LNCAP (cell line): Measurements from ENCODE around the gene SLC2A4.

Experiments
- TF ChIP-seq, protein P1 (sequence below): fragments of 450-650 bp; IDR thresholded peaks from 2 replicates; pipeline ENCODE4 v1.5.1; 2017; ENCODE audit warnings: mild to moderate bottlenecking

The SLC2A4 gene

DNA sequence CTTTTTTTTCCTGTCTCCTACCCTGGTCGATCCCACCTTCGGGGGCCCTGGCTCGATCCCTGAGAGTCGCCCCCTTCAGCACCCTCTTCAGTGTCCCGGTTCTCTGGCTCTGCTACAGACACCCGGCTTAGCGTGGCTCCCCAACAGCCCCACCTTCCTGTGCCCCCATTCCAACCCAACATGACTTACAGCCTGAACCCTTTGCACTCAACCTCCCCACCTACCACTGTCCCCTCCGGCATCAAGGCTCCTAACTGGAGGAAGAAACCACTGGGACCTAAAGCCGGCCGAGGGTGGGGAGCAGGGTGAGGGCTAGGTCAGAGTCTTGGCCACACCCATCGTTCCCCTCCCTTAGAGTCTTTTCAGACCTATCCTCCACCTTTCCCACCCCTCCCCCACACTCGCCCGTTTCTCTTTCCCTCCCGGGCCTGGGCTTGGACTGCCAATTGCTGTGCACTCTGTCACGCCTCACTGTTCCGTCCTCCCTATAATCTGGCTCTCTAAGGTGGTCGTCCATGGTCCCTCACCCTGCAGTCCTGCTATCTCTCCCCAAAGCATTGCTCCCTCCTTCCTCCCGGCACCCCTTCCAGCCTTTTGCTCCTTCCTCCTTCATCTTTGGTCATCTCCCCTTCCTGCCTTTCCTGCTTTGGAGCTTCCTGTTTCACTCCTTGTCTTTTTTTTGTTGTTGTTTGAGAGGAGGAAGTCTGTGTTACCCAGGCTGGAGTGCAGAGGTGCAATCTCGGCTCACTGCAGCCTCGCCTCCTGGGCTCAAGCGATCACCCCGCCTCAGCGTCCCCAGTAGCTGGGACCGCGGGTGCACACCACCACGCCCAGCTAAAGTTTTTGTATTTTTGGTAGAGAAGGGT, 18.4 kb upstream of the SLC2A4 start:
- TF ChIP-seq, protein P1, sequence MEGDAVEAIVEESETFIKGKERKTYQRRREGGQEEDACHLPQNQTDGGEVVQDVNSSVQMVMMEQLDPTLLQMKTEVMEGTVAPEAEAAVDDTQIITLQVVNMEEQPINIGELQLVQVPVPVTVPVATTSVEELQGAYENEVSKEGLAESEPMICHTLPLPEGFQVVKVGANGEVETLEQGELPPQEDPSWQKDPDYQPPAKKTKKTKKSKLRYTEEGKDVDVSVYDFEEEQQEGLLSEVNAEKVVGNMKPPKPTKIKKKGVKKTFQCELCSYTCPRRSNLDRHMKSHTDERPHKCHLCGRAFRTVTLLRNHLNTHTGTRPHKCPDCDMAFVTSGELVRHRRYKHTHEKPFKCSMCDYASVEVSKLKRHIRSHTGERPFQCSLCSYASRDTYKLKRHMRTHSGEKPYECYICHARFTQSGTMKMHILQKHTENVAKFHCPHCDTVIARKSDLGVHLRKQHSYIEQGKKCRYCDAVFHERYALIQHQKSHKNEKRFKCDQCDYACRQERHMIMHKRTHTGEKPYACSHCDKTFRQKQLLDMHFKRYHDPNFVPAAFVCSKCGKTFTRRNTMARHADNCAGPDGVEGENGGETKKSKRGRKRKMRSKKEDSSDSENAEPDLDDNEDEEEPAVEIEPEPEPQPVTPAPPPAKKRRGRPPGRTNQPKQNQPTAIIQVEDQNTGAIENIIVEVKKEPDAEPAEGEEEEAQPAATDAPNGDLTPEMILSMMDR = no peak

DNA sequence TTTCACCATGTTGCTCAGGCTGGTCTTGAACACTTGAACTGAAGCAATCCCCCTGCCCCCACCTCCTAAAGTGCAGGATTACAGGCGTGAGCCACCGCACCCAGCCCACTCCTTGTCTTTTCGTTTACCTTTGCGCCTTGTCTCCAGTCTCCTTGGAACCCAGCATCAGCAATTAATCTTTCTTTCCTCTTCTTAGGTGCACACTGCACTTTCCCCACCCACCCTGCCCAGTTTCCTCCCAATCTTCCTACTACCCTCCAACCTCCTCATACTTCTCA, 17.8 kb upstream of the SLC2A4 start:
- TF ChIP-seq, protein P1 = no peak

DNA sequence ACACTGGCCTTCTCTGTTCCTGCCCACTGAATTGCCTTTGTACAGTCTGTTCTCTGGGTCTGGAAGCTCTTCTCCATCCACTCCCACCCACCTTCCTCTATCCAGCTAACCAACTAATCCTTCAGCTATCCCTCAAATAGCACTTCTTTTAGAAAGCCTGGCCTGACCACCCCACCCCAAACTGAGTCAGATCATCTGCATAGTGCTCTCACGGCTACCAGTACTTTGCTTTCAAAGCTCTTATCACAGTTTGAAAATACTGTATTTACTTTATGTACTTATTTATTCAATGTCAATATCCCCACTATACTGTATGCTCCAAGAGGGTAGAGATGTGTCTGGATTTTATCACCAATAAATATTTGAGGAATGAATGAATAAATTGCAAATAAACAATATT, 14.7 kb upstream of the SLC2A4 start:
- TF ChIP-seq, protein P1 = no peak

DNA sequence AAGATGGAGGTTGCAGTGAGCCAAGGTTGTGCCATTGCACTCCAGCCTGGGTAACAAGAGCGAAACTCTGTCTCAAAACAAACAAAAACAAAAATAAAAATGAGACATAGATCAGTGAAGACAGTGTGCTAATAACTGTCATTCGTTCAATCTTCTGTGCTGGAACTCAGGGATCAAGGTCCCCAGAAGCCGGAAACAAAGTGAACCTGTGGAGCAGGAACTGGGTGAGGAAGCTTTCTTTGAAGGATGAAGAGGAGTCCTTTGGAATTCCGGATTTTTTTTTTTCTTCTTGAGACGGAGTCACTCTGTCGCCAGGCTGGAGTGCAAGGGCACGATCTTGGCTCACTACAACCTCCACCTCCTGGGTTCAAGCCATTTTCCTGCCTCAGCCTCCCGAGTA, 2.1 kb upstream of the SLC2A4 start:
- TF ChIP-seq, protein P1 = no peak

DNA sequence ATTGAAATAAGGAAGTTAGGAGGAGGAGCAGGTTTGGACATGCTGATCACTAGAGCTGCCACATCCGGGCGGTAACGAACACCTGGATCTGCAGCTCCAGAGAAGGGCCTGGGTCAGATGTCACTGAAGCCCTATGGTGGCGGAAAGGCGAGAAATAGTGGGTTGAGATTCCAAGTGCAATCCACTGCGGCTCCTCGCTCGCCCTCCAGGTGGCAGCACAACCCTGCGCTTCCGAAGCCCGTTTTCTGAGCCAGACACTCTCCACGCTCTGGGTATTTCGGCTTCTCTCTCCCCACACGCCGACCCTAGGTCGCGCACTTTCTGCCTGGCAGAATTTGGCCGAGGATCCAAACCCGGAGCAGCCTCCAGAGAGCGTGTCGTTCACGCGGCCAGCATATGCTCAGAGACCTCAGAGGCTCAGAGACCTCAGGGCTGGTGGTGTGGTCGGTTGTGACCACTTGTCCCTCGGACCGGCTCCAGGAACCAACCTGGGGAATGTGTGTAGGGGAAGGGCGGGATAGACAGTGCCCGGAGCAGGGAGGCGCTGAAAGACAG, 922 bp upstream of the SLC2A4 start:
- TF ChIP-seq, protein P1 = peak; percentile 94

DNA sequence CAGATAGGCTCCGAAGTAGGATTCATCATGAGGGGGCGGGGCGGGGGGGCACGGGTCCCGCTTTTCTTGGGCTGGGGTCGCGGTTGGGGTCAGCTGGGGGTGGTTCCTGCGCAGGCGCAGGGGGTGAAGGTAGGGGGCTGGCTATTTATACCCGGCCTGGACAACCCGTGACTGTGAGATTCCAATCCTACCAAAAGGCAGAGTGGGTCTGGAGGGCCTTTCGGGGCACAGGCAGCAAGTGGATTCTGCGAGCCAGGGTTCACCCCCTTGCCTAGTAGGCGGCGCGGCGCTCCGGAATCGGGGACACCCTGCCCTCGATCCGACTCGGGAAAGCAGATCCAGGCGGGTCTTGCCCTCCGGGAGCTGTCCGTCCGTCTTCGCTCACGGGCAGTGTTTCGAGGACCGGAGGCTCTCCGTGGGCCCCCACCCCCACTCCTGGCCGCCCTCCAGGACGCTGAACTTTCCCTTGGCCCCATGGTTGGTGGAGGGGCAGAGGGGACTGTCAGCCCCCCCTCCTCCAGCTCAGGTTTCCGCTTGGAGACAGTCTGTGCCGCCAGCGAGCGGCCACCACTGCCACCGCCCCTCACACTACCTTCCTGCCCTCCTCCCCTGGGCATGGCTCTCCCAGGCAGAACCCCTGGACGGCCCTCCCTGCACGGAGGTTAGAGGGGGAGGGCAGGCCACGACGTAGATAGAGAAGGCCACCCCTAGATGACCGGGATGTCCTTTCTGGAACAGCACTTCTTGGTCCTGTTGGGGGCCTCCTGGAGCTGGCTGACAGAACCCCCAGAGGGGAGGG, 634 bp downstream of the SLC2A4 start:
- TF ChIP-seq, protein P1 = no peak

DNA sequence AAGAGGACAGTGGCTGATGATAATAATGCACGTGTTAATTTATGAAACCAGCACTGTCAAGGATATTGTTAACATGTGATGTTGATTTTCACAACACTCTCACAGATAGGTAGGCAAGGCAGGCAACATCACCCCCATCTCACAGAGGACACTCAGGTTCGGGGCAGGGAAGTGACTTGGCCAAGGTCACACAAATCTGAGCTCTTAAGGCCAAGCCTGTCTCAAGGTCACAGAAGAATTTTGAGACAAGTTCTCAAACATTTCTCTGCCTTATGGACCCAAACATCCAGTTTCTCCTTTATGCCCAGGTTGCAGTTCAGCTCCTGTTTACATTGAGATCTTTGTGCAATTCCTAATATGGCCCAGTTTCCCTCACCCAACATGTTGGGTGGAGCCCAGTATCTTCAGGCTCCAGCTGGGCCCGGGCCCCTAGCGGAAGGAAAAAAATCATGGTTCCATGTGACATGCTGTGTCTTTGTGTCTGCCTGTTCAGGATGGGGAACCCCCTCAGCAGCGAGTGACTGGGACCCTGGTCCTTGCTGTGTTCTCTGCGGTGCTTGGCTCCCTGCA, 1.3 kb downstream of the SLC2A4 start:
- TF ChIP-seq, protein P1 = no peak
